ENCODE measurements around the gene ZFAND6.

GRCh38 chr15:80142646-80143045 lies 83.2 kb downstream of the ZFAND6 start:
- TF ChIP-seq, protein P1, sequence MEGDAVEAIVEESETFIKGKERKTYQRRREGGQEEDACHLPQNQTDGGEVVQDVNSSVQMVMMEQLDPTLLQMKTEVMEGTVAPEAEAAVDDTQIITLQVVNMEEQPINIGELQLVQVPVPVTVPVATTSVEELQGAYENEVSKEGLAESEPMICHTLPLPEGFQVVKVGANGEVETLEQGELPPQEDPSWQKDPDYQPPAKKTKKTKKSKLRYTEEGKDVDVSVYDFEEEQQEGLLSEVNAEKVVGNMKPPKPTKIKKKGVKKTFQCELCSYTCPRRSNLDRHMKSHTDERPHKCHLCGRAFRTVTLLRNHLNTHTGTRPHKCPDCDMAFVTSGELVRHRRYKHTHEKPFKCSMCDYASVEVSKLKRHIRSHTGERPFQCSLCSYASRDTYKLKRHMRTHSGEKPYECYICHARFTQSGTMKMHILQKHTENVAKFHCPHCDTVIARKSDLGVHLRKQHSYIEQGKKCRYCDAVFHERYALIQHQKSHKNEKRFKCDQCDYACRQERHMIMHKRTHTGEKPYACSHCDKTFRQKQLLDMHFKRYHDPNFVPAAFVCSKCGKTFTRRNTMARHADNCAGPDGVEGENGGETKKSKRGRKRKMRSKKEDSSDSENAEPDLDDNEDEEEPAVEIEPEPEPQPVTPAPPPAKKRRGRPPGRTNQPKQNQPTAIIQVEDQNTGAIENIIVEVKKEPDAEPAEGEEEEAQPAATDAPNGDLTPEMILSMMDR (IDR thresholded peaks at IDR 0.05; ENCODE audit: poor library complexity) = no peak
- TF ChIP-seq EZH2phosphoT487 (IDR thresholded peaks at IDR 0.05; ENCODE audit: low read depth, severe bottlenecking, unreplicated experiment) (no peak), EZH2 (IDR thresholded peaks at IDR 0.05; ENCODE audit: borderline replicate concordance) (no peak)
